Measurements from ENCODE around the gene AFF3.

Gene AFF3

DNA sequence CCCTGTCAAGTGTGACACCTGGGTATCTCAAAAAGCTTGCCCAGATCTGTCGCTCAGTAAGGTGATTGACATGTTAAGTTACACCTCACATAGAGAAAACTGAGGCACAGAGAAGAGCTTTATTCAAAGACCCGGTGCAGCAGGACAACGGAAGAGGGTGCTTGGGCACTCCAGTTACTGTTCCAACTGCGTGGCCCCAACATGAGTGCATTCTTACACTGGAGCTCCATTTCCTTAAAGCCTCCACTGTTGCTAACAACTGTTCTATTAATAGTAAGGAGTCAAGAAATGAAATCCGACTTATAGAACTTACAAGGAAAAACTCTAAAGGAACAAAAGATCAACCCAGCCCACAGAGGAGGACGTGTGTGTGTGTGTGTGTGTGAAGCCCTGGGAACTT, 597.8 kb downstream of the AFF3 start:
- TF ChIP-seq BHLHE40 (IDR thresholded peaks at IDR 0.05; ENCODE audit: borderline replicate concordance) (no peak), SUZ12 (IDR thresholded peaks at IDR 0.05) (no peak), NFRKB (IDR thresholded peaks at IDR 0.05) (no peak), FOXK2 (IDR thresholded peaks at IDR 0.05) (no peak)
- ChIA-PET CTCF (interaction anchor here (0.7 kb wide), 1 partner anchor 207 kb away, joined by 3 read pairs; no protein-coding TSS in a partner anchor), POLR2A (no interaction called here)
- no peak for DNase-seq (ENCODE audit: extremely low spot score)

DNA sequence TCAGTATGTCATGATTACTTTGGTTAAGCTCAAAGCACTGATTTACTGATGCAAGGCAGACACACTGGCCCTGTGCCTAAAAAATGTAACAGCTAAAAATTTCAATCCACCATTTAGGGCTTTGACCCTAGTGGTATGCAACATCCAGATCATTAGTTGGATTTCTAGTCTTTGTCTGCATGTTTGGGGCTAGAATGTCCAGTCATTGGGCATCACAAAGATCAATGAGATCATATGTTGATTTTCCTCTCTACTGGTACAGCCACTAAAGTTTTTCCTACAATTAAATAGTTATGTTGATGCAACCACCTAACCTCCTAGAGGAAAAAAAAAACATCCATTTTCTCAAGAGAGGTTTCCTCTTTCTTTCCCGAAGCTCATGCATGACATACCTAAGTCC, 599.1 kb downstream of the AFF3 start:
- CTCF ChIA-PET, result interaction anchor here (0.6 to 1.3 kb wide), 2 partner anchors 21 to 718 kb away, joined by 3 to 6 read pairs; no protein-coding TSS in a partner anchor

DNA sequence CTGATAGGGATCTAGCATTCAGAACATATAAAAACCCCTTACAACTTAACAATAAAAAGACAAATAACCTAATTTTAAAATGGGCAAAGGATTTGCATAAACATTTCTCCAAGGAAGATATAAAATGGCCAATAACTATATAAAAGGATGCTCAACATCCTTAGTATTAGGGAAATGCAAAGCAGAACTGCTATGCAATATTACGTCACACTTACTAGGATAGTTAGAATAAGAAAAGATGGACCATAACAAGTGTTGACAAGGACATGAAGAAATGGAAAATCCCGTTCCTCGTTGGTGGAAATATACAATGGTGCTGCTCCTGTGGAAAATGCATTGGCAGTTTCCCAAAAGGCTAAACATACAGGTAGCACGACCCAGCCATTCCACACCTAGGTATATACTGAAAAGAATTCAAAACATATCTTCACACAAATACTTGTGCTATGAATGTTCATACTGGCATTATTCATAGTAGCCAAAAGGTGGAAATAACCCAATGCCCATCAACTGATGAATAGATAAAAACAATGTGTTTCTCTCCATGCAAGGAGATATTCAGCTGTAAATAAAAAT, 604.4 kb downstream of the AFF3 start:
- TF ChIP-seq ARNT (IDR thresholded peaks at IDR 0.05) (no peak), SUZ12 (IDR thresholded peaks at IDR 0.05) (no peak), HDGF (IDR thresholded peaks at IDR 0.05; ENCODE audit: borderline replicate concordance) (no peak), CTBP1 (IDR thresholded peaks at IDR 0.05; ENCODE audit: borderline replicate concordance) (no peak), TARDBP (IDR thresholded peaks at IDR 0.05) (no peak), ELF4 (IDR thresholded peaks at IDR 0.05) (no peak), BHLHE40 (IDR thresholded peaks at IDR 0.05; ENCODE audit: borderline replicate concordance) (no peak), SP1 (IDR thresholded peaks at IDR 0.05) (no peak), ZNF384 (IDR thresholded peaks at IDR 0.05) (no peak)
- ChIA-PET POLR2A (no interaction called here), CTCF (no interaction called here)
- DNase-seq (ENCODE audit: extremely low spot score), result no peak

More for the DNA sequence above, 599.1 kb downstream of the AFF3 start:
- POLR2A ChIA-PET, result no interaction called here
- DNase-seq (ENCODE audit: extremely low spot score), result no peak
- TF ChIP-seq ARNT (IDR thresholded peaks at IDR 0.05), result no peak
- no peak for TF ChIP-seq BHLHE40 (IDR thresholded peaks at IDR 0.05; ENCODE audit: borderline replicate concordance)
- TF ChIP-seq, protein P1, sequence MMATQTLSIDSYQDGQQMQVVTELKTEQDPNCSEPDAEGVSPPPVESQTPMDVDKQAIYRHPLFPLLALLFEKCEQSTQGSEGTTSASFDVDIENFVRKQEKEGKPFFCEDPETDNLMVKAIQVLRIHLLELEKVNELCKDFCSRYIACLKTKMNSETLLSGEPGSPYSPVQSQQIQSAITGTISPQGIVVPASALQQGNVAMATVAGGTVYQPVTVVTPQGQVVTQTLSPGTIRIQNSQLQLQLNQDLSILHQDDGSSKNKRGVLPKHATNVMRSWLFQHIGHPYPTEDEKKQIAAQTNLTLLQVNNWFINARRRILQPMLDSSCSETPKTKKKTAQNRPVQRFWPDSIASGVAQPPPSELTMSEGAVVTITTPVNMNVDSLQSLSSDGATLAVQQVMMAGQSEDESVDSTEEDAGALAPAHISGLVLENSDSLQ (IDR thresholded peaks at IDR 0.05), result no peak
- TF ChIP-seq TARDBP (IDR thresholded peaks at IDR 0.05), result no peak
- no peak for TF ChIP-seq CTBP1 (IDR thresholded peaks at IDR 0.05; ENCODE audit: borderline replicate concordance)
- no peak for TF ChIP-seq FOXM1 (IDR thresholded peaks at IDR 0.05; ENCODE audit: borderline replicate concordance)

DNA sequence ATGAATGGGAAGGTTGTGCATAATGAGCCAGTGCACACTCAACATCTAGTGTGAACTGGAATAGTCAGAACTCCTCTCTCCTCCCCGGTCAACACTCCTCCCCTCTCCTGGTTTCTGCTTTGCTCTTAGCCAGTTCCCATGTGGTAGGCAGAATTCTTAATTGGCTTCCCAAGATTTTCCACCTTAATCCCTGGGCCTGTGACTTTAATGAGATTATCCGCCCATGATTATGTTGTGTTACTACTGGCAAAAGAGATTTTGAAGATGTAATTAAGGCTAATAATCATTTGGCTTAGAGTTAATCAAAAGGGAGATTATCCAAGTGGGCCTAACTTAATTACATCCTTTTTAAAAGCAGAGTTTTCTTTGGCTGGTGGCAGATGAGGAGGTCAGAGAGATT, 618.3 kb downstream of the AFF3 start:
- no peak for DNase-seq (ENCODE audit: extremely low spot score)
- TF ChIP-seq FOXK2 (IDR thresholded peaks at IDR 0.05) (no peak), SP1 (IDR thresholded peaks at IDR 0.05) (no peak), HDGF (IDR thresholded peaks at IDR 0.05; ENCODE audit: borderline replicate concordance) (no peak), FOXA1 (IDR thresholded peaks at IDR 0.05) (no peak), FOXM1 (IDR thresholded peaks at IDR 0.05; ENCODE audit: borderline replicate concordance) (no peak), ELF4 (IDR thresholded peaks at IDR 0.05) (no peak), BHLHE40 (IDR thresholded peaks at IDR 0.05; ENCODE audit: borderline replicate concordance) (no peak)
- TF ChIP-seq, protein P1 (IDR thresholded peaks at IDR 0.05), result no peak
- CTCF ChIA-PET, result no interaction called here
- POLR2A ChIA-PET, result no interaction called here

DNA sequence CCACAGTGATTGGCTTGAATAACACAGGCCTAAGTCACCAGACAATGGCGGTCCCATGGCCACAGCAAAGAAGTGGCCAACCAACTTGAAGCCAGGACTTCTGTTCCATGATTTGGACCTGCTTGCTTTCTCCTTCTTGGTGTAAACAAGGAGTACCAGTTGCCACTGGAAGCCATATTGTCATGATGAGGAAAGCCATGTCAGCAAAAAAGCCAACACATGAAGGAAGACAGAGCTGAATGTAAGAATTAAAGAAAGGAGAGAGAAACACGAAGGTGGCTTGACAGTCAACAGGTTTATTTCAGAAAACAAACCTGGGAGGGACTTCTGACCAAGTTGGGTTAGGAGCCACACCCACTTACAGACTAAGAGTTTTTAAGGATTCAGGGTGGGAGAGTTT, 620.2 kb downstream of the AFF3 start:
- POLR2A ChIA-PET, result no interaction called here
- CTCF ChIA-PET, result interaction anchor here (0.8 kb wide), 1 partner anchor 37 kb away, joined by 3 read pairs; no protein-coding TSS in a partner anchor
- no peak for DNase-seq (ENCODE audit: extremely low spot score)

DNA sequence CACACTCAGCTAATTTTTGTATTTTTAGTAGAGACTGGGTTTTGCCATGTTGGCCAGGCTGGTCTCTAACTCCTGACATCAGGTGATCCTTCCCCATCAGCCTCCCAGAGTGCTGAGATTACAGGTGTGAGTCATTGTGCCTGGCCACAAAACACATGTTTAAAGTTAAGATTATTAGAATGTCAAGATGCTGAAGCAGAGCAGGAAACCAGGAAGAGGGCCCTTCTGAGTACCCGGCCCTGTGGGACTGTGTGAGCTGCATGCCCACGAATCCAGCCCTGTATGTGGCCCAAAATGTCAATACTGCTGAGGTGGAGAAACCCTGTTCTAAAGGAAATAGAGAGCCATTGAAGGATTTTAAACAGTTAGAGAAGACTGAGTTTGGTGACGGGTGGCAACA, 621.6 kb downstream of the AFF3 start:
- ChIA-PET CTCF (no interaction called here), POLR2A (no interaction called here)
- DNase-seq (ENCODE audit: extremely low spot score), result no peak
- TF ChIP-seq CTBP1 (IDR thresholded peaks at IDR 0.05; ENCODE audit: borderline replicate concordance), result no peak
- no peak for TF ChIP-seq LEF1 (IDR thresholded peaks at IDR 0.05; ENCODE audit: borderline replicate concordance)
- TF ChIP-seq FOXA1 (IDR thresholded peaks at IDR 0.05), result no peak
- TF ChIP-seq, protein P1 (IDR thresholded peaks at IDR 0.05), result no peak
- no peak for TF ChIP-seq HDGF (IDR thresholded peaks at IDR 0.05; ENCODE audit: borderline replicate concordance)
- no peak for TF ChIP-seq SP1 (IDR thresholded peaks at IDR 0.05)
- TF ChIP-seq TARDBP (IDR thresholded peaks at IDR 0.05), result no peak
- TF ChIP-seq ZNF384 (IDR thresholded peaks at IDR 0.05), result no peak
- TF ChIP-seq BHLHE40 (IDR thresholded peaks at IDR 0.05; ENCODE audit: borderline replicate concordance), result no peak
- TF ChIP-seq NFRKB (IDR thresholded peaks at IDR 0.05), result no peak
- TF ChIP-seq SUZ12 (IDR thresholded peaks at IDR 0.05), result no peak
- no peak for TF ChIP-seq FOXM1 (IDR thresholded peaks at IDR 0.05; ENCODE audit: borderline replicate concordance)

More for the DNA sequence above, 620.2 kb downstream of the AFF3 start:
- TF ChIP-seq FOXA1 (IDR thresholded peaks at IDR 0.05), result no peak
- no peak for TF ChIP-seq FOXK2 (IDR thresholded peaks at IDR 0.05)
- TF ChIP-seq SUZ12 (IDR thresholded peaks at IDR 0.05), result no peak
- TF ChIP-seq, protein P1 (IDR thresholded peaks at IDR 0.05), result no peak
- TF ChIP-seq BHLHE40 (IDR thresholded peaks at IDR 0.05; ENCODE audit: borderline replicate concordance), result no peak

DNA sequence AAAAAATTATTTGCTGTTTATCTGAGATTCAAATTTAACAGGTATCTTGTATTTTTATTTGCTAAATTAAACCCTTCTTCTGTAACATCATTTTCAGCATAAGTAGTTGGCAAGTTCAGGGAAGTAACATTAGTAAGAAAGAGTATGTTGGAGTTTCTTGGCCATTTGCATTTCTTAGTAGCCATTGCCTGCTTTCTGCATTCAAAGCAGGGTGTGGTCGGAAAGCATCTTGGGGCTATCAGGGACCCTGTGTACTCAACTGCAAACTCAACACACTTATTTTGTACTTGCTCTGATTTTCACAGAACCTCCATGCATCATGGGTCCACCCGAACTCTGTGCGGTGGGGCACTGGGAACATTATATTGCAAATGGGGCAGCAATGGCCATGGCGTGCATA, 622.2 kb downstream of the AFF3 start:
- DNase-seq (ENCODE audit: extremely low spot score), result no peak
- TF ChIP-seq LEF1 (IDR thresholded peaks at IDR 0.05; ENCODE audit: borderline replicate concordance), result no peak
- no peak for TF ChIP-seq FOXM1 (IDR thresholded peaks at IDR 0.05; ENCODE audit: borderline replicate concordance)
- TF ChIP-seq, protein P1 (IDR thresholded peaks at IDR 0.05), result no peak
- no peak for TF ChIP-seq SUZ12 (IDR thresholded peaks at IDR 0.05)
- no peak for TF ChIP-seq SP1 (IDR thresholded peaks at IDR 0.05)
- no peak for TF ChIP-seq ARNT (IDR thresholded peaks at IDR 0.05)
- TF ChIP-seq ZNF384 (IDR thresholded peaks at IDR 0.05), result no peak
- ChIA-PET POLR2A (no interaction called here), CTCF (no interaction called here)

All from HEK293T (cell line).